ACHN (cell line): ENCODE results near the gene RBP4.
A peak's percentile ranks its signal among the peaks of the same experiment; 100 is the strongest.

Experiments
- DNase-seq: peaks from one replicate; pipeline ENCODE4 v3.0.0-alpha.2; 2015
- in situ Hi-C: cut with HindIII; loops from 2 replicates; pipeline ENCODE4 v1.10.0; 2017; ENCODE audit warnings: low sequenced_read_pairs, low pct_ligation_motif_present, low pct_unique_long_range_greater_than_20kb

The RBP4 gene

DNA sequence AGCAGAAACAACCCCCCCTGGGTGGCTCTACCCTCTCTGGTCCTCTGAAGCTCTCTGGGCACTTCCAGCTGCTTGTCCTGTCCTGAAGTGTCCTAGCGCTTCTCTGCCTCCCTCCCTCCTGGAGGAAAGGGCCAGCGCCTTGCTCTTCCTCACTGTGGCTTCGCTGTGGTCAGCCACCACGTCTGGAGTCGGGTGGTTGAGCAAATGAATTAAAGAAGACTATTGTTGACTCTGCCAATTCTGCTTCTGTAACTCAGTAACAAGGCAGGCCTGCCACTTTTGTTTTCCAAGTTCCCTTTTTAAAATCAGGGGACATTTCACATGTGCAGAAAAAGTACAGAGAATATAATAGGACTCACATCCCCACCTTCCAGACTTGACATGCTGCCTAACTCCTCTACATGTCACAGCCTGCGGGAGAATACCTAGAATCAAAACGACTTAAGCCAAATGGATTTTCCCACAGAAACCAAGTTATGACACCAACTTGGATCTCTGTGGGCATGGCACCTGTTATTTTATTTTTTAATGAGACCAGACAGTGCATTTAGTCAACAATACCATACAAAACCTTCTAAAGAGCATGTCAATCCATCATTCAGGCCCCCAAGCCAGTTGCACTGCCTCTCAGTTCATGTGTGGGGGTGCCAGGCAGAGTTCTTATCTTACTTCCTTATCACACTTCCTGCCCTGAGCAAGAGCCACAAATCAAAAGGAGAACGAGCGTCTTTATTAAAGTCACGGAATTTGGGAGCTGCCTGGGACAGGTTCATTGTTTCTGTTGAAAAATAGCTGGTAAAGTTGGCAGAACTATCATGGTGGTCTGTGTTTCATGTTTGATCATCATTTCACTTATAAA, 27.8 kb downstream of the RBP4 start:
- in situ Hi-C loops: loop anchor here (25.0 kb wide), 1 partner anchor 89 kb away; no protein-coding TSS in a partner anchor
- no peak for DNase-seq

DNA sequence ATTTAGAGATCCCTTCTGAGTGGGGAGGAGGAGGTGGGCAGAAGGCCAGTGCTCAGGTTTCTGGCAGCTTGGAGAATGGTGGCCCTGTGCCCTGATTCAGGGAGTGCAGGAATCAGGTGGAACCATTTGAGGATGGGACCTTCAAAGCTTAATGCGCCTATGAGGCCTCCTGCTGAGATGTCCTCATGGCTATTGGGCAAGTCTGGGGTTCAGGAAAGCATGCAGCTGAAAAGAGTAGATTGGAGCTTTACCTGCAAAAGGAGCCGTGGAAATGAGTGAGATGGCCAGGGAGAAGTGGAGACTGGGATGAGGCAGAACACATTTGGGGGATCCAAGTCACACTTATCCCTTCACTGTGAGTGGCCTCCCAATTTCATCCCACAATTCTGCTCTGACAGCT, 28.4 kb downstream of the RBP4 start:
- in situ Hi-C loops: loop anchor here (25.0 kb wide), 1 partner anchor 90 kb away; no protein-coding TSS in a partner anchor
- no peak for DNase-seq

- in situ Hi-C loops: loop anchor here (25.0 kb wide), 1 partner anchor 92 kb away; no protein-coding TSS in a partner anchor
- DNase-seq: no peak
These were observed 30.7 kb downstream of the RBP4 start for GRCh38 chr10:93570383-93570782.

DNA sequence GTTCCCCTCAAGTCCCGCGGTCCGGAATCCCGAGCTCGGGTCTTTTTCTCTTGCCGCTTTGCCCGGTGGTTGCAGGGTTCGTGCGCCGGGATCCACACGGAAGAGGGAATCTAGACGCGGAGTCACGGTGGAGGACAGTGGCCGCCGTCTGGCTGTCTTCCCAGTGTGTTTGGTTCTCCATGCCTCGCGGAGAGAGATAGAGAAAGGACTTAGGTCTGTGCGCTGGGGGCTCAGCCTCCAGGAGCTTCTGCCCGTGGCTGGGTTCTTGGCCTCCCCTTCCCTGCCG, 33.0 kb downstream of the RBP4 start:
- no peak for DNase-seq
- in situ Hi-C loops: loop anchor here (25.0 kb wide), 1 partner anchor 94 kb away; no protein-coding TSS in a partner anchor

GRCh38 chr10:93567277-93568104, 33.5 kb downstream of the RBP4 start:
- no peak for DNase-seq
- in situ Hi-C loops: loop anchor here (25.0 kb wide), 1 partner anchor 95 kb away; no protein-coding TSS in a partner anchor

- in situ Hi-C loops: loop anchor here (25.0 kb wide), 1 partner anchor 96 kb away; no protein-coding TSS in a partner anchor
- no peak for DNase-seq
These were observed 34.4 kb downstream of the RBP4 start, which contains the start of gene FFAR4 for GRCh38 chr10:93566435-93567276. FFAR4 (plus strand) TSS chr10:93566665; CDS start chr10:93566721, 56 bp downstream.

- in situ Hi-C loops: loop anchor here (25.0 kb wide), 1 partner anchor 97 kb away; no protein-coding TSS in a partner anchor
- DNase-seq: no peak
These were observed 35.6 kb downstream of the RBP4 start for GRCh38 chr10:93565446-93565845.

GRCh38 chr10:93560541-93560940, 40.5 kb downstream of the RBP4 start:
- no peak for DNase-seq
- in situ Hi-C loops: loop anchor here (25.0 kb wide), 1 partner anchor 102 kb away; no protein-coding TSS in a partner anchor

DNA sequence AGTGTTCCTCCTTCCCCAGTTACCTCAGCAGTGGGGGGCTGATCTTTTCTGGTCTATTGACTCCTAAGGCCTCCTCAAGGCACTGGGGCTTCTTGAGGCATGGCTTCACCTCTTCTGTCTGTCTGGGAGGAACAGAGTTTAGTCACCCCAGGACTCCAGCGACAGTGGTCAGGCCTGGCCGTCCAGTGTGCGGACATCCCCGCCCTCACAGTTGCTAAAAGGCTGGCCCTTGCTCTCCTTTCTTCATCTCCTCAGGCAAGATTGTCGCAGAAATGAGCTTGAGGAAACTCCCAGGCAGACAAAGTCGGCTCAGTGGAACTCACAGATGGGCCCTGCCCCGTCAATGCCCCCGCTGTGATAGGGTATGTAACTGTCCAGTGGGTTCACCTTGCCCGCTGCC, 41.5 kb downstream of the RBP4 start:
- in situ Hi-C loops: loop anchor here (25.0 kb wide), 1 partner anchor 103 kb away; no protein-coding TSS in a partner anchor
- no peak for DNase-seq

DNA sequence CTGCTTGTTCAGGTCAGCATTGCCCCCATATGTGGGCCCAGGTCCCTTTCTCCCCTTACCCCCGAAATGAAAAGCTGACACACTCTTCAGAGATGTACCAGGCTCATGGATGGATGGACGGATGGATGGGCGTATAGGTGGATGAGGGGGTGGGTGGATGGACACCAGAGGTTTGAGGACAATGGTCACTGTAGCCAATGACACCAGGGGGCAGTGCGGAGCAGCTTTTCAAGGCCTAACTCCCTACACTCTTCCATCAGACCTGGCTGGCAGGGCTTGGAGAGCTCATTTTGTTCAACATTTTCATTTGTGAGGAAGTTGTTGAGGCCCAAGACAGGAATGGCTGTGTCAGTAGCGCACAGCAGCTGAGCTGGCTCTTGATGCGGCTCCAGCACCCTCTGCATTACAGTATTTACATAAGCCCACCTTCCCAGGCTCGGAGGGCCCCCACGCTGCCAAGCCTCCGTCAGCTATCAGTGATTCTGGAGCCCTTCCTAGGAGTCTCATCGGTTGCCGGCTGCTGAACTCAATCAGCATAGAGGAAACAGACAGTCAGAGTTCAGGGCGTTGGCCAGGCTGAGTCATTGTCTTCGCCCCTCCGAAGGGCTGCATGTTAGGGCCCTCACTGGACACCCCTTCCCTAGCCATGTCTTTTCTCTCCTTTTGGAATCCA, 46.1 kb downstream of the RBP4 start:
- DNase-seq: peak; percentile 74
- in situ Hi-C loops: loop anchor here (25.0 kb wide), 1 partner anchor 107 kb away; no protein-coding TSS in a partner anchor

DNA sequence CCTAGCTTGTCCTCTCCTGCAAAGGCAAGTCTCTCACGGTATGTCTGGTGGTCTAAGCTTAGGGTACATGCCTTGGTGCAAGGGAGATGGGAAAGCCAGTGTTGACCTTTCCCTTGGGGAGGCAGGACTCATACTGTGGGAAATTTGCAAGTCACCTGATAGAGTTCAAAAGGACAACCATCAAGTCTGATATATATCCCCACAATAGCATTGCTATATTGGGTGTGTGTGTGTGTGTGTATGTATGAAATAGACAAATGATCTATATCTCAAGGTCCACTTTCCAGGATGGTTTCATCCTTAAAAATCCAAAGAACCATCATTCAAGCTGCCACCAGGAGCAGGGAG, 46.7 kb downstream of the RBP4 start:
- in situ Hi-C loops: loop anchor here (25.0 kb wide), 1 partner anchor 108 kb away; no protein-coding TSS in a partner anchor
- no peak for DNase-seq

- in situ Hi-C loops: loop anchor here (25.0 kb wide), 1 partner anchor 109 kb away; no protein-coding TSS in a partner anchor
- DNase-seq: no peak
These were observed 47.3 kb downstream of the RBP4 start for GRCh38 chr10:93553482-93554315.

DNA sequence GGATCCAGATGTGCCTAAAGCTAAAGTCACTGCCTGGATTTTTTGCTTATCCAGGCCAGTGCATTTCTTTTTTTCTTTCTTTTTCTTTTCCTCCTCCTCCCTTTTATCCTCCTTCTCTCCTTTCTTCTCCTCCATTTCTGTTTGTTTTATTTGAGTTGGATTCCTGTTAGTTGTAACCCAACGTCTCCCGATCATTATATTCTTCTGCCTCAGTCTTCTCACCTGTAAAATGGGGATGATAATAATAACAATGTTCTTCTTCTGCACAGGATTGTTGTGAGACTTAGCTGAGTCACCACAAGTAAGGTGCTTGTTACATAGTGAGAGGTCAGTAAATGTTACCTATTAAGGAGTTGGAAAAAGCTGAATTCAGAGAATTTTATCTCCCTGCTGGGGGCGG, 48.3 kb downstream of the RBP4 start:
- in situ Hi-C loops: loop anchor here (25.0 kb wide), 1 partner anchor 110 kb away; no protein-coding TSS in a partner anchor
- DNase-seq: no peak

DNA sequence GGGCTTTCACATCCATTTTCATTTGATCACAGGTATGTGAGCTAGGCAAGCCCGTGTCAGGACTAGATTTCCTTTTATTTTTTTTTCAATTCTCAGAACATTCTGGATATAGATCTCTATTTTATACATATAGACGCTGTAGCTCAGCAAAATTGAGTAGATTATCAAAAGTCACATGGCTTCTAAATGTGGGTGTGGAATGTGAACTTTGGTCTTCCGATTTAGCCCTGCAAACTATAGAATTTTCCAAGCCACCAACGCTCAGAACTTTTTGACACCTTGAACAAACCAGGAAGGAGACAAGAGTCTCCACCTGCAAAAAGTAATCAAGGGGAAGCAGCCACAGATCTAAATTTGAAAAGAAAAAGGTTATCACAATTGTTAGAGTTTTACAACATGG, 50.4 kb downstream of the RBP4 start:
- in situ Hi-C loops: loop anchor here (25.0 kb wide), 1 partner anchor 112 kb away; no protein-coding TSS in a partner anchor
- DNase-seq: no peak

DNA sequence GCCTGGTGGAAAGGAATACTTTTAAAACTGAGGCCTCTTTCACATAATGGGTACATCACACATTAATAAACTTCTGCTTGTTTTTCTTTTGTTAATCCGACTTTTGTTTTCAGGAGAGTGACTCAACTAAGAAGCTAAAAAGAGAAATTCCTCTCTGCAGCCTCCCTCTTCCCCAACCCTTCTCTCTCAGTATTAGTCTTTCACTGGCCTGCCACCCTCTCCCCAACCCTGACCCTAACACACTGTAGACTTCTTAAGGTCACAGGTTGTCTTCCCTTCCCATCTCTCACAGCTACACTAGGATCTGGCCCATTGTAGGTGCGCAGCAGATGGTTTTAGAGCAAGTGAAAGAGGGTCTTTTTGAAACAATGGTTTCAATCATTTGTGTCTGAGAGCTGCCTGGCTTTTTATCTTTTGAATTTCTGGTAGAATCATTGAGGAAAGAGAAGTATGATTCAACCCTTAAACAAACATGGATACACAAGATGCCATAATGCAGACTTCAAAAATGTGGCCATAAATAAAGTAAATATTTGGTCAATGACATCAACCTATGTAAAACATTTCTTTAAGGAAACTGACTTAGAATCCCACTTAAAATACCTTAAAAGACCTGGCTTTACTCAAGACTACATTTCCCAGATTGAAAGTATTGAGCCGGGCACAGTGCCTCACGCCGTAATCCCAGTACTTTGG, 52.5 kb downstream of the RBP4 start:
- in situ Hi-C loops: no loop called here
- DNase-seq: no peak

- no peak for DNase-seq
- in situ Hi-C loops: no loop called here
These were observed 53.5 kb downstream of the RBP4 start for GRCh38 chr10:93547522-93547921.
